Heart left ventricle (tissue), 16 donors: ENCODE measurements around the gene SMCHD1. TPM values are rescaled to one million over a fixed set of nuclear protein-coding genes. Genes with fewer than 3 reads are reported as not detected.

ENCODE experiments used
- ATAC-seq, 4 donors: fragments of 200-7000 bp; cut with Tn5 transposase; one replicate each; pipeline ENCODE4 v1.9.1; 2020 to 2022; ENCODE audit warnings: moderate library complexity in 4 of 4, mild to moderate bottlenecking in 3 of 4, moderate number of reproducible peaks in 1 of 4
- DNase-seq, 5 donors: peaks; one replicate each; pipeline ENCODE4 v3.0.0-alpha.2; 2020
- H3K27ac ChIP-seq, 12 donors: fragments of 200-600 bp; sonication (generic) in 4 of 12; one replicate each; pipeline versions ENCODE4 v1.5.0 to v1.8.0; 2016 to 2022; ENCODE audit warnings: mild to moderate bottlenecking in 2 of 12
- H3K27me3 ChIP-seq, 9 donors: fragments of 200-600 bp; sonication (generic) in 2 of 9; one replicate each; pipeline versions ENCODE4 v1.5.1 to v1.8.0; 2016 to 2022; ENCODE audit warnings: mild to moderate bottlenecking in 3 of 9
- H3K36me3 ChIP-seq, 9 donors: fragments of 200-600 bp; sonication (generic) in 2 of 9; one replicate each; pipeline versions ENCODE4 v1.5.0 to v1.8.0; 2018 to 2022; ENCODE audit warnings: mild to moderate bottlenecking in 2 of 9
- H3K4me1 ChIP-seq, 12 donors: fragments of 200-600 bp; sonication (generic) in 4 of 12; one replicate each; pipeline versions ENCODE4 v1.5.0 to v1.8.0; 2016 to 2022; ENCODE audit warnings: mild to moderate bottlenecking in 3 of 12
- H3K4me3 ChIP-seq, 12 donors: fragments of 200-600 bp; sonication (generic) in 4 of 12; one replicate each; pipeline versions ENCODE4 v1.5.0 to v1.8.0; 2017 to 2022; ENCODE audit warnings: mild to moderate bottlenecking in 9 of 12, moderate library complexity in 4 of 12
- H3K9me3 ChIP-seq, 12 donors: fragments of 200-600 bp; sonication (generic) in 4 of 12; one replicate each; pipeline versions ENCODE4 v1.5.0 to v1.8.0; 2016 to 2022; ENCODE audit warnings: mild to moderate bottlenecking in 1 of 12
- CTCF ChIP-seq, 12 donors: fragments of 200-600 bp; sonication (generic) in 4 of 12; IDR thresholded peaks; one replicate each; pipeline versions ENCODE4 v1.5.0 to v1.8.0; 2018 to 2022; ENCODE audit warnings: antibody characterized with exemption in 12 of 12, mild to moderate bottlenecking in 5 of 12
- POLR2A ChIP-seq, 2 donors: fragments of 450-650 bp; IDR thresholded peaks; one replicate each; pipeline ENCODE4 v1.6.1; 2017; ENCODE audit warnings: antibody characterized with exemption in 2 of 2, mild to moderate bottlenecking in 2 of 2, moderate library complexity in 2 of 2
- WGBS, 4 donors: extraction: QIAGEN DNeasy Blood & Tissue Kit in 2 of 4; methylation state at CpG; one replicate each; pipeline versions ENCODE4 v1.1.5 to v1.1.7; 2013 to 2018; 5-methylcytosine and 5-hydroxymethylcytosine counted together
- intact Hi-C, 10 donors: fragments of 100-400 bp; cut with DNase I; formaldehyde crosslinking; loops; one replicate each; pipeline versions ENCODE4 v1.11.1 to v1.14.2; 2022
- polyA plus RNA-seq, 2 donors: library from polyadenylated mRNA; stranded (reverse); fragments of 200-250 nt; gene quantifications; one replicate each; pipeline ENCODE4 v1.2.3, GENCODE V29; 2013
- total RNA-seq, 9 donors: library from RNA; depleted of rRNA in 2 of 9; stranded (reverse); fragments of >200 nt in 2 of 9; fragmentation: NEBNext Ultra II Directional in 3 of 9; extraction: Animal tissue kit (Norgen Biotek cat#: 25700) in 3 of 9; gene quantifications; one replicate each; pipeline versions ENCODE4 v1.1.0 to v1.2.4, GENCODE V29; 2016 to 2023
- donor health status: ischemic (EF 13 %, LVEDD 7.1; RV severe dilation, severe dysfunction).
- donor health status: healthy with polysubstance abuse.
- donor health status: DM: no; HTN: yes; CAD: no.
- donor health status: DM: no; HTN: no; CAD: no.
- donor health status: ischemic (EF 25% LVEDD 6.9; RV normal size, moderate dysfunction).
- donor health status: ischemic (EF 25% LVEDD 5.7; RV mildly dilated, moderate dysfunction).
- donor health status: healthy.
- donor health status: DM: yes; HTN: yes; CAD: no.
- donor health status: ischemic (EF 35%, LVEDD 5.7; RV mildly dilated, moderate dysfunction).
- donor health status: nonischemic (EF 11% LVEDD 7.7; RV severe dilation, severe dysfunction).
- donor health status: DM: yes; HTN: yes; CAD: no.
- donor health status: PGD.
- donor health status: ischemic (EF 29% LVEDD 5.4; RV normal size, mild dysfunction).
- donor health status: nonischemic (EF 23%, LVEDD 6.1; RV moderate dilation, normal function).

SMCHD1 gene
- total and polyA plus RNA-seq, 11 donors, result 5.7 to 45.9 (median 28.6) TPM

GRCh38 chr18:2840521-2840920 is 185.0 kb downstream of the SMCHD1 start:
- H3K4me3 ChIP-seq, result no peak overlapping the region
- H3K36me3 ChIP-seq, result no peaks in the 10 kb centered on the region
- ATAC-seq (no peak), DNase-seq (no peak)
- no peak overlapping the region for H3K27ac ChIP-seq
- WGBS, 4 donors, result 95 to 96% (median 95%) methylated on average over 1 of the region's 1 CpG
- TF ChIP-seq CTCF (IDR thresholded peaks at IDR 0.05) (no peak), POLR2A (IDR thresholded peaks at IDR 0.05) (no peak)
- intact Hi-C loops, result loop anchor here in 1 of 10 donors (10.0 kb wide), 1 partner anchor 54 kb away; no protein-coding TSS in a partner anchor
- H3K27me3 ChIP-seq, result peaks cover 0 to 18% (median 0%) of the 10 kb centered on the region in 9 donors
- H3K4me1 ChIP-seq, result peaks cover 0 to 19% (median 0%) of the 10 kb centered on the region in 12 donors
- peaks cover 0 to 9% (median 0%) of the 10 kb centered on the region in 12 donors for H3K9me3 ChIP-seq

- WGBS, 4 donors, result 84 to 90% (median 86%) methylated on average over 6 of the region's 6 CpGs
- intact Hi-C loops, result loop anchor here in 1 of 10 donors (10.0 kb wide), 1 partner anchor 52 kb away; no protein-coding TSS in a partner anchor
These were observed 187.6 kb downstream of the SMCHD1 start for GRCh38 chr18:2843146-2843545.

GRCh38 chr18:2845172-2845571 is 189.6 kb downstream of the SMCHD1 start:
- TF ChIP-seq CTCF (IDR thresholded peaks at IDR 0.05), result no peak
- TF ChIP-seq POLR2A (IDR thresholded peaks at IDR 0.05), result no peak
- Histone ChIP-seq H3K4me1 (peaks cover 0 to 50% (median 11%) of the 10 kb centered on the region in 12 donors), H3K9me3 (no peaks in the 10 kb centered on the region), H3K27me3 (peaks cover 0 to 42% (median 16%) of the 10 kb centered on the region in 9 donors), H3K4me3 (no peak overlapping the region), H3K27ac (peak overlapping the region in 1 of 12 donors; percentile 93), H3K36me3 (no peaks in the 10 kb centered on the region)
- DNase-seq (no peak), ATAC-seq (peak in 2 of 4 donors; percentile 11 to 20)
- 79 to 87% (median 84%) methylated on average over 4 of the region's 4 CpGs for WGBS, 4 donors
- intact Hi-C loops, result loop anchor here in 3 of 10 donors (5.0 to 10.0 kb wide), 2 partner anchors 50 to 57 kb away; no protein-coding TSS in a partner anchor

More at GRCh38 chr18:2843146-2843545, 187.6 kb downstream of the SMCHD1 start:
- Histone ChIP-seq H3K4me3 (no peak overlapping the region), H3K27ac (peak overlapping the region in 1 of 12 donors; percentile 30), H3K4me1 (peaks cover 0 to 36% (median 8%) of the 10 kb centered on the region in 12 donors), H3K36me3 (no peaks in the 10 kb centered on the region), H3K27me3 (peaks cover 0 to 36% (median 6%) of the 10 kb centered on the region in 9 donors), H3K9me3 (no peaks in the 10 kb centered on the region)
- no peak for ATAC-seq
- DNase-seq, result no peak
- TF ChIP-seq POLR2A (IDR thresholded peaks at IDR 0.05) (no peak), CTCF (IDR thresholded peaks at IDR 0.05) (no peak)

GRCh38 chr18:2846636-2847316 is 191.2 kb downstream of the SMCHD1 start, which contains the start of gene EMILIN2:
EMILIN2 (plus strand) TSS chr18:2847006; CDS start chr18:2847189, 183 bp downstream.
- Histone ChIP-seq H3K36me3 (peaks cover 0 to 5% (median 0%) of the 10 kb centered on the region in 9 donors), H3K4me3 (peak within 1 kb of the TSS; percentile 48 to 82 (median 62)), H3K4me1 (peaks cover 0 to 50% (median 14%) of the 10 kb centered on the region in 12 donors), H3K27me3 (peaks cover 0 to 36% (median 17%) of the 10 kb centered on the region in 9 donors), H3K27ac (peak within 1 kb of the TSS; percentile 2 to 93 (median 70)), H3K9me3 (no peaks in the 10 kb centered on the region)
- no peak for TF ChIP-seq CTCF (IDR thresholded peaks at IDR 0.05)
- TF ChIP-seq POLR2A (IDR thresholded peaks at IDR 0.05), result no peak
- intact Hi-C loops, result loop anchor here in 5 of 10 donors (2.0 to 10.0 kb wide), 4 partner anchors 48 to 60 kb away; no protein-coding TSS in a partner anchor
- 1 to 2% (median 1%) methylated on average over 48 to 80 of the region's 80 CpGs for WGBS, 4 donors
- ATAC-seq (peak in 3 of 4 donors; percentile 44 to 65 (median 45)), DNase-seq (peak; percentile 74 to 91 (median 82))
